ENCODE data around the gene LMCD1.

GRCh38 chr3:8458238-8458661 lies 43.4 kb upstream of the LMCD1 start:
- no peak for TF ChIP-seq CTCF (IDR thresholded peaks at IDR 0.05)
- peak in 1 of 2 donors; percentile 17 for TF ChIP-seq POLR2AphosphoS5 (IDR thresholded peaks at IDR 0.05)
- no peak for TF ChIP-seq POLR2A (IDR thresholded peaks at IDR 0.05; ENCODE audit: low read depth)
- no peak for TF ChIP-seq EP300 (IDR thresholded peaks at IDR 0.05)
